ENCODE results near the gene TIMM10B. TPM values are rescaled to one million over a fixed set of nuclear protein-coding genes. Genes with fewer than 3 reads are reported as not detected.

TIMM10B gene
- total RNA-seq, 1 experiment from 2014 or later, result 41.7 TPM

DNA sequence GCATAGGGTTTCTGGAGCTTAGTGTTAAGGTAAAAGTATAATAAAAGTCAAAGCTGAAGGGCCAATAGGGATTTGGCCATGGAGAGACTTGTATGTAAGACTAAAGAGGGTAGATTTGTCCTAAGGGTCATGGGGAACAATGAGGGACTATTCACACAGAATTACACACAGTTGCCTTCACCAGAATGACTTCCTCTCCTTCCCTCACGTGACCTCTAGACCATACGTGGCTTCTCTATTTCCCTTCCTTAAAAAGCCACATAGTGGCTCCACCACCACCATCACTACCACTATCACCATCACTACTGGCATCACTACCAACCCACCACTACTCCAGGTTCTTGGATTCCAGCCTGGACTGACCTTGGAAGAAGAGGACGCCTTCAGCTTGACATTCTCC, 43.3 kb upstream of the TIMM10B start:
- BruUV-seq (replicated peaks), result no TSS peak
- no peak overlapping the region for H3K27ac Mint-ChIP-seq (ENCODE audit: unreplicated experiment)
- CTCF ChIA-PET, result interaction anchor here (1.3 kb wide), 2 partner anchors 14 to 59 kb away, joined by 3 to 8 read pairs; no protein-coding TSS in a partner anchor
- no peaks in the 10 kb centered on the region for H3K36me3 Mint-ChIP-seq (ENCODE audit: insufficient read depth, unreplicated experiment)
- no peaks in the 10 kb centered on the region for H3K4me1 Mint-ChIP-seq (ENCODE audit: low read depth, unreplicated experiment)
- H3K27me3 Mint-ChIP-seq (ENCODE audit: unreplicated experiment), result no peaks in the 10 kb centered on the region
- TF ChIP-seq, protein P1, sequence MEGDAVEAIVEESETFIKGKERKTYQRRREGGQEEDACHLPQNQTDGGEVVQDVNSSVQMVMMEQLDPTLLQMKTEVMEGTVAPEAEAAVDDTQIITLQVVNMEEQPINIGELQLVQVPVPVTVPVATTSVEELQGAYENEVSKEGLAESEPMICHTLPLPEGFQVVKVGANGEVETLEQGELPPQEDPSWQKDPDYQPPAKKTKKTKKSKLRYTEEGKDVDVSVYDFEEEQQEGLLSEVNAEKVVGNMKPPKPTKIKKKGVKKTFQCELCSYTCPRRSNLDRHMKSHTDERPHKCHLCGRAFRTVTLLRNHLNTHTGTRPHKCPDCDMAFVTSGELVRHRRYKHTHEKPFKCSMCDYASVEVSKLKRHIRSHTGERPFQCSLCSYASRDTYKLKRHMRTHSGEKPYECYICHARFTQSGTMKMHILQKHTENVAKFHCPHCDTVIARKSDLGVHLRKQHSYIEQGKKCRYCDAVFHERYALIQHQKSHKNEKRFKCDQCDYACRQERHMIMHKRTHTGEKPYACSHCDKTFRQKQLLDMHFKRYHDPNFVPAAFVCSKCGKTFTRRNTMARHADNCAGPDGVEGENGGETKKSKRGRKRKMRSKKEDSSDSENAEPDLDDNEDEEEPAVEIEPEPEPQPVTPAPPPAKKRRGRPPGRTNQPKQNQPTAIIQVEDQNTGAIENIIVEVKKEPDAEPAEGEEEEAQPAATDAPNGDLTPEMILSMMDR (IDR thresholded peaks at IDR 0.05; ENCODE audit: unreplicated experiment), result no peak
- no peak for DNase-seq
- H3K9me3 Mint-ChIP-seq (ENCODE audit: low read depth, unreplicated experiment), result no peaks in the 10 kb centered on the region
- H3K4me3 Mint-ChIP-seq (ENCODE audit: low read depth, unreplicated experiment), result no peak overlapping the region
- intact Hi-C loops (cut with micrococcal nuclease; ENCODE audit: unreplicated experiment), result loop anchor here (2.0 kb wide), 1 partner anchor 67 kb away; no protein-coding TSS in a partner anchor

DNA sequence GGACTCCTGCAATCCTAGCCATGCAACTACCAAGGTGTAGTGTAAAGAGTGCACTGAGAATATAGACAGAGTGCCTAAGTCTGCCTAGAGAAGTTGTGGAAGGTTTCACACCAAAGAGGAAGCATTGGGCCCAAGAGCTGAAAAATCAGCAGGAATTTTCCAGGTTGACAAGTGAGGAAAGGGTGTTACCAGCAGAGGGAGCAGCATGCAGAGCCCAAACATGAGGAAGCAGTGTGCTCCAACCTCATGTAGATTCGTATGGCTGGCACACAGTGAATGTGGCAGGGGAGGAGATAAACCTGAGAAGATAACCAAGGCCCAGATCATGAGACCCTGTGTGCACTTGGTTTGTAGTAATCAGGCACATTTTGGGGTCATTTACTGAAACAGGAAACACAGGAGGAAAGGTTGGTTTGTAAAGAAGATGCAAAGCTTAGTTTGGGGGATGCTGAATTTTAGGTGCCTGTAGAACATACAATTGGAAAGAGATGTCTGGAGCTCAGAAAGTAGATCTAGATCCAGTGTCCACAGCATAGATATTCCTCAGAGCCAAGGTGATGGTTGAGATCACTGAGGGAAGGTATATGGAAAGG, 42.2 kb upstream of the TIMM10B start:
- H3K36me3 Mint-ChIP-seq (ENCODE audit: insufficient read depth, unreplicated experiment), result no peaks in the 10 kb centered on the region
- BruUV-seq (replicated peaks), result no TSS peak
- H3K9me3 Mint-ChIP-seq (ENCODE audit: low read depth, unreplicated experiment), result no peaks in the 10 kb centered on the region
- H3K4me3 Mint-ChIP-seq (ENCODE audit: low read depth, unreplicated experiment), result no peak overlapping the region
- no peaks in the 10 kb centered on the region for H3K27me3 Mint-ChIP-seq (ENCODE audit: unreplicated experiment)
- DNase-seq, result peak; percentile 55
- TF ChIP-seq, protein P1 (IDR thresholded peaks at IDR 0.05; ENCODE audit: unreplicated experiment), result peak; percentile 36
- intact Hi-C loops (cut with micrococcal nuclease; ENCODE audit: unreplicated experiment), result loop anchor here (1.0 to 2.0 kb wide), 2 partner anchors 60 to 66 kb away; no protein-coding TSS in a partner anchor
- H3K4me1 Mint-ChIP-seq (ENCODE audit: low read depth, unreplicated experiment), result no peaks in the 10 kb centered on the region
- H3K27ac Mint-ChIP-seq (ENCODE audit: unreplicated experiment), result no peak overlapping the region
- CTCF ChIA-PET, result interaction anchor here (0.6 to 1.4 kb wide), 10 partner anchors 9 to 60 kb away, joined by 3 to 16 read pairs (median 3); partner anchors contain the start of genes ARFIP2 and TIMM10B

DNA sequence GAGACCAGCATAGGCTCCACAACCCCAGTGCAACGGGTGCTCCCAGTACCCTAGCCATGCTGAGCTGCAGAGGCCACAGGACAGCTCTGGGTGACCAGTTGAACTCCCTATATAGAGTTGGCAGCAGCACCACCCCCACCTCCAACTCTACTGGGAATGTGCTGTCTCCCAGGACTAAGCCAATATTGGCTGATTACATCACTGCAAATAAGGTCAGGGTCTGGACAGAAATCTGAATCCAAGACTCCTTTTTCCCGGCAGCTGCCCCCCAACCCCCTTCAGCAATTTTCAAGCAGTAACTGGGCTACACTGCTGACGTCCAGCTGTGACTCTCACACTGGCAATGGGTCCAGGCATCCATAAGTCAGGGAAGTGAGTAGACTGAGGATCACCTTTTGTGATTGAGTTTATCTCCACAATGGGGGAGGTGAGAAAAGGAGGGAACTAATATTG, 40.4 kb upstream of the TIMM10B start, which contains the start of gene HPX:
HPX (minus strand) TSS at position 82 of the 453 bp plus-strand sequence; CDS start at position 58, 24 bp downstream.
- Mint-ChIP-seq H3K27ac (ENCODE audit: unreplicated experiment) (no peak within 1 kb of the TSS), H3K4me1 (ENCODE audit: low read depth, unreplicated experiment) (no peaks in the 10 kb centered on the region), H3K36me3 (ENCODE audit: insufficient read depth, unreplicated experiment) (no peaks in the 10 kb centered on the region), H3K4me3 (ENCODE audit: low read depth, unreplicated experiment) (no peak within 1 kb of the TSS), H3K27me3 (ENCODE audit: unreplicated experiment) (no peaks in the 10 kb centered on the region), H3K9me3 (ENCODE audit: low read depth, unreplicated experiment) (no peaks in the 10 kb centered on the region)
- CTCF ChIA-PET, result interaction anchor here (0.6 to 6.2 kb wide), 2 partner anchors 63 to 218 kb away, joined by 3 to 108 read pairs; no protein-coding TSS in a partner anchor
- no TSS peak for BruUV-seq (replicated peaks)
- intact Hi-C loops (cut with micrococcal nuclease; ENCODE audit: unreplicated experiment), result no loop called here
- DNase-seq, result no peak
- TF ChIP-seq, protein P1 (IDR thresholded peaks at IDR 0.05; ENCODE audit: unreplicated experiment), result no peak

DNA sequence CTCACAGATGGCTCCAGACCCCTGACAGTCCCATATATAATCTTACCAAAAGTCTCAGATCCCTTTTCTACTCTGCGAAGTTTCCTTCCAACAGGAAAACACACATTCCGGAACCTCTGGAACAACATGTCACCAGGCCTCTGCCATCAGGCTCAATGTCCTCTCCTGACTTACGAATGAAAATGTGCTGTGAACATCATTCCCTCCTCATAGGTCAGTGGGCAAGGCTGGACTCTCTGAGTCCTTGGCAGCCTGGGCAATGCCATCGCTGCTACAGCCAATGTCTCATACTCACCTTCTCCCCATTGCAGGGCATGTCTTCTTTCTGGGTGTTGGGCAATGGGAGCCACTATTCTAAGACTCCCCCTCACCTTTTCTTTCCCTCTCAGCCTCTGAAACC, 38.9 kb upstream of the TIMM10B start:
- Mint-ChIP-seq H3K27me3 (ENCODE audit: unreplicated experiment) (no peaks in the 10 kb centered on the region), H3K4me1 (ENCODE audit: low read depth, unreplicated experiment) (no peaks in the 10 kb centered on the region), H3K4me3 (ENCODE audit: low read depth, unreplicated experiment) (no peak overlapping the region), H3K36me3 (ENCODE audit: insufficient read depth, unreplicated experiment) (no peaks in the 10 kb centered on the region), H3K9me3 (ENCODE audit: low read depth, unreplicated experiment) (no peaks in the 10 kb centered on the region), H3K27ac (ENCODE audit: unreplicated experiment) (no peak overlapping the region)
- intact Hi-C loops (cut with micrococcal nuclease; ENCODE audit: unreplicated experiment), result no loop called here
- no TSS peak for BruUV-seq (replicated peaks)
- CTCF ChIA-PET, result interaction anchor here (1.4 to 6.2 kb wide), 2 partner anchors 64 to 89 kb away, joined by 3 to 108 read pairs; no protein-coding TSS in a partner anchor
- TF ChIP-seq, protein P1 (IDR thresholded peaks at IDR 0.05; ENCODE audit: unreplicated experiment), result no peak
- no peak for DNase-seq

Measured in Calu3 (cell line).